Kidney (tissue), 14 donors: ENCODE measurements around the gene SLC5A10. TPM values are rescaled to one million over a fixed set of nuclear protein-coding genes. Genes with fewer than 3 reads are reported as not detected.
"Not testable (repeated sequence)": the region's sequence is repeated elsewhere in the genome, so short reads cannot be mapped to it uniquely, and the experiment has no call there.

ENCODE experiments used
- DNase-seq, 5 donors: peaks; one replicate each; pipeline ENCODE4 v3.0.0-alpha.2; 2013 to 2020
- FAIRE-seq: peaks from 2 replicates; lab custom pipeline; 2012; peaks lifted over from hg19 to GRCh38; lab: Jason Lieb, UNC
- H3K27ac ChIP-seq, 2 donors: one replicate each; pipeline ENCODE4 v1.7.0; 2013; ENCODE audit warnings: low read depth in 2 of 2, low read length in 2 of 2, inconsistent platforms in 1 of 2
- H3K27me3 ChIP-seq: one replicate; pipeline ENCODE4 v1.7.1; 2013; ENCODE audit warnings: low read length, inconsistent platforms; ENCODE audit not compliant: control insufficient read depth, insufficient read depth
- H3K36me3 ChIP-seq, 3 donors: one replicate each; pipeline versions ENCODE4 v1.7.0 to v1.7.1; 2013; ENCODE audit warnings: low read length in 3 of 3, control low read depth in 1 of 3, inconsistent platforms in 1 of 3; ENCODE audit not compliant: insufficient read depth in 3 of 3, control insufficient read depth in 2 of 3
- H3K4me1 ChIP-seq, 3 donors: one replicate each; pipeline versions ENCODE4 v1.7.0 to v1.7.1; 2013; ENCODE audit warnings: low read length in 3 of 3, inconsistent platforms in 1 of 3, low read depth in 1 of 3; ENCODE audit not compliant: control insufficient read depth in 2 of 3, insufficient read depth in 2 of 3
- H3K4me3 ChIP-seq, 3 donors: one replicate each; pipeline versions ENCODE4 v1.7.0 to v1.8.1; 2013; ENCODE audit warnings: low read length in 3 of 3, control low read depth in 1 of 3, inconsistent platforms in 1 of 3
- H3K9ac ChIP-seq, 3 donors: one replicate each; pipeline versions ENCODE4 v1.7.0 to v1.7.1; 2013; ENCODE audit warnings: low read length in 3 of 3, control low read depth in 1 of 3, inconsistent platforms in 1 of 3
- H3K9me3 ChIP-seq, 3 donors: one replicate each; pipeline versions ENCODE4 v1.7.0 to v1.7.1; 2013; ENCODE audit warnings: low read length in 3 of 3, control low read depth in 1 of 3, inconsistent platforms in 1 of 3; ENCODE audit not compliant: control insufficient read depth in 2 of 3, insufficient read depth in 1 of 3
- CTCF ChIP-seq: IDR thresholded peaks from 3 replicates; pipeline ENCODE4 v1.5.1; 2012; ENCODE audit warnings: mild to moderate bottlenecking, moderate library complexity, borderline replicate concordance; ENCODE audit not compliant: insufficient read depth; ENCODE audit errors: extremely low read depth
- intact Hi-C: fragments of 100-400 bp; cut with DNase I; formaldehyde crosslinking; loops from one replicate; pipeline ENCODE4 v1.11.1; 2022
- polyA plus RNA-seq: library from polyadenylated mRNA; stranded (reverse); fragments of 350-450 nt; fragmentation: Illumina TruSeq; extraction: RNeasy Lipid Tissue Mini Kit (QIAGEN cat#74804); gene quantifications from one replicate; pipeline ENCODE4 v1.2.3, GENCODE V29; 2014; ENCODE audit warnings: low read depth, low replicate concordance; ENCODE audit not compliant: insufficient read depth
- total RNA-seq: library from RNA; stranded (reverse); fragmentation: NEBNext Ultra II Directional; extraction: Animal tissue kit (Norgen Biotek cat#: 25700); gene quantifications from one replicate; pipeline ENCODE4 v1.2.1, GENCODE V29; 2021
- donor health status: control.
- donor health status: control.
- donor health status: control.
- donor health status: control.
- donor health status: control.
- donor health status: DM: yes; HTN: yes; CAD: no.
- donor health status: Normal renal cell carcinoma (clear cell type).

The SLC5A10 gene
- total and polyA plus RNA-seq, 2 donors from 2014 or later, result 9.7 to 16.5 TPM

- DNase-seq (peak in 1 of 5 donors; percentile 74), FAIRE-seq (no peak)
Measured at GRCh38 chr17:19019041-19019941, 67.3 kb downstream of the SLC5A10 start.

GRCh38 chr17:19020016-19020415, 68.1 kb downstream of the SLC5A10 start:
- Histone ChIP-seq H3K9me3 (no peaks in the 10 kb centered on the region), H3K36me3 (no peaks in the 10 kb centered on the region), H3K4me1 (no peaks in the 10 kb centered on the region), H3K27me3 (no peaks in the 10 kb centered on the region), H3K9ac (no peak overlapping the region), H3K27ac (no peak overlapping the region), H3K4me3 (no peak overlapping the region)
- no peak for TF ChIP-seq CTCF
- FAIRE-seq (no peak), DNase-seq (peak in 1 of 5 donors; percentile 35)
- intact Hi-C loops, result no loop called here

More at GRCh38 chr17:19019041-19019941, 67.3 kb downstream of the SLC5A10 start:
- Histone ChIP-seq H3K4me3 (no peak overlapping the region), H3K27me3 (no peaks in the 10 kb centered on the region), H3K4me1 (no peaks in the 10 kb centered on the region), H3K9ac (no peak overlapping the region), H3K9me3 (no peaks in the 10 kb centered on the region), H3K27ac (no peak overlapping the region), H3K36me3 (no peaks in the 10 kb centered on the region)
- intact Hi-C loops, result no loop called here
- TF ChIP-seq CTCF, result no peak

- H3K27me3 ChIP-seq, H3K36me3 ChIP-seq, H3K9ac ChIP-seq, FAIRE-seq, H3K4me1 ChIP-seq, H3K4me3 ChIP-seq, intact Hi-C loops, H3K9me3 ChIP-seq, H3K27ac ChIP-seq: not testable (repeated sequence)
- peak in 1 of 5 donors; percentile 68 for DNase-seq
Measured at GRCh38 chr17:19021011-19021621, 69.2 kb downstream of the SLC5A10 start.

GRCh38 chr17:19021622-19022083, 69.7 kb downstream of the SLC5A10 start:
- FAIRE-seq (no peak), DNase-seq (no peak)
- no peak overlapping the region for H3K4me3 ChIP-seq
- H3K9ac ChIP-seq, result no peak overlapping the region
- H3K9me3 ChIP-seq, result no peaks in the 10 kb centered on the region
- H3K4me1 ChIP-seq, result no peaks in the 10 kb centered on the region
- no peak for TF ChIP-seq CTCF
- H3K36me3 ChIP-seq, result no peaks in the 10 kb centered on the region
- no peaks in the 10 kb centered on the region for H3K27me3 ChIP-seq
- H3K27ac ChIP-seq, result no peak overlapping the region
- intact Hi-C loops, result no loop called here
